K562 (cell line): ENCODE results near the gene KCNK1. TPM values are rescaled to one million over a fixed set of nuclear protein-coding genes. Genes with fewer than 3 reads are reported as not detected.
A peak's percentile ranks its signal among the peaks of the same experiment; 100 is the strongest.

Source experiments
- ATF2 ChIP-seq: sonication (generic); formaldehyde crosslinking; IDR thresholded peaks from 2 replicates; pipeline ENCODE4 v1.8.1; 2022; ENCODE audit warnings: missing genetic modification reagents
- ATF3 ChIP-seq, 2 experiments: fragments of 450-650 bp in 1 of 2; sonication (generic) in 1 of 2; formaldehyde crosslinking in 1 of 2; IDR thresholded peaks in 1 of 2; conservative IDR thresholded peaks in 1 of 2; 2 replicates each; pipeline versions ENCODE4 v1.6.1 to v1.8.1; 2016 to 2023; ENCODE audit warnings: mild to moderate bottlenecking in 2 of 2, moderate library complexity in 2 of 2, inconsistent platforms in 1 of 2, missing genetic modification reagents in 1 of 2
- FOSL1 ChIP-seq: fragments of 200-800 bp; sonication (Bioruptor generic); conservative IDR thresholded peaks from 2 replicates; pipeline ENCODE4 v1.6.1; 2016; ENCODE audit warnings: missing genetic modification characterization, missing compliant biosample characterization
- LCOR ChIP-seq: sonication (generic); formaldehyde crosslinking; IDR thresholded peaks from 2 replicates; pipeline ENCODE4 v1.8.0; 2022; ENCODE audit warnings: mild to moderate bottlenecking, missing genetic modification reagents
- MAFG ChIP-seq: fragments of 450-650 bp; conservative IDR thresholded peaks from 2 replicates; pipeline ENCODE4 v1.6.1; 2016; ENCODE audit warnings: missing genetic modification characterization, missing compliant biosample characterization
- PTRF ChIP-seq: fragments of 450-650 bp; IDR thresholded peaks from 2 replicates; pipeline ENCODE4 v1.6.1; 2016; ENCODE audit warnings: mild to moderate bottlenecking, missing genetic modification characterization, missing compliant biosample characterization
- SMAD4 ChIP-seq: fragments of 250-450 bp; sonication (Bioruptor Pico); conservative IDR thresholded peaks from 2 replicates; pipeline ENCODE4 v1.8.0; 2021; ENCODE audit warnings: inconsistent platforms, mild to moderate bottlenecking, moderate library complexity
- SNRNP70 ChIP-seq: fragments of 200-400 bp; formaldehyde crosslinking; optimal IDR thresholded peaks from 2 replicates; pipeline ENCODE3; 2017; ENCODE audit warnings: low read depth, low read length
- TAL1 ChIP-seq: fragments of 450-650 bp; IDR thresholded peaks from 2 replicates; pipeline ENCODE4 v1.6.1; 2016; ENCODE audit warnings: mild to moderate bottlenecking
- ZC3H4 ChIP-seq: sonication (generic); formaldehyde crosslinking; IDR thresholded peaks from 2 replicates; pipeline ENCODE4 v1.9.0; 2021; ENCODE audit warnings: missing genetic modification reagents, borderline replicate concordance
- ZNF143 ChIP-seq: sonication (generic); formaldehyde crosslinking; IDR thresholded peaks from 2 replicates; pipeline ENCODE4 v1.9.0; 2022; ENCODE audit warnings: mild to moderate bottlenecking, missing genetic modification reagents
- ZNF449 ChIP-seq: fragments of 250-450 bp; sonication (Bioruptor Pico); IDR thresholded peaks from 2 replicates; pipeline ENCODE4 v1.8.0; 2022; ENCODE audit warnings: moderate library complexity, mild to moderate bottlenecking, inconsistent platforms
- ZNF79 ChIP-seq: fragments of 250-450 bp; sonication (Bioruptor Pico); IDR thresholded peaks from 2 replicates; pipeline ENCODE4 v1.4.0; 2020; ENCODE audit warnings: low read depth, mild to moderate bottlenecking, moderate library complexity
- ZSCAN29 ChIP-seq: fragments of 450-650 bp; IDR thresholded peaks from 2 replicates; pipeline ENCODE4 v1.6.1; 2017
- polyA plus RNA-seq, 8 experiments: library from polyadenylated mRNA; depleted of rRNA in 4 of 8; stranded (reverse) in 5 of 8; unstranded in 3 of 8; fragments of >200 nt; fragmentation: Nextera tagmentation in 2 of 8; fragmentation: Illumina TruSeq in 1 of 8; extraction: Ambion mirVana in 2 of 8; extraction: Trizol in 1 of 8; gene quantifications; 2 replicates each; pipeline versions ENCODE4 v1.2.1 to v1.2.3, GENCODE V29; 2011 to 2014; ENCODE audit warnings: inconsistent platforms in 1 of 8, missing spikeins in 1 of 8
- total RNA-seq, 7 experiments: library from RNA; depleted of rRNA in 6 of 7; stranded (reverse); fragments of >200 nt in 6 of 7; fragmentation: Illumina TruSeq in 2 of 7; extraction: Trizol in 2 of 7; gene quantifications; 2 replicates each; pipeline versions ENCODE4 v1.2.1 to v1.2.3, GENCODE V29; 2011 to 2021; ENCODE audit warnings: low replicate concordance in 1 of 7
- TF ChIP-seq, protein P1 (sequence below), 2 experiments: IDR thresholded peaks; 2 replicates each; pipeline ENCODE4 v1.6.1; 2012; ENCODE audit warnings: improper control_type of control experiment in 2 of 2, low read depth in 2 of 2, low read length in 2 of 2, borderline replicate concordance in 1 of 2
- TF ChIP-seq, protein P2 (sequence below): sonication (generic); formaldehyde crosslinking; IDR thresholded peaks from 2 replicates; pipeline ENCODE4 v1.8.0; 2023; ENCODE audit warnings: mild to moderate bottlenecking, missing genetic modification reagents

The KCNK1 gene
- total and polyA plus RNA-seq, 9 of the 15 experiments (the other 6 are each of a cell fraction or from before 2014, with no cell fraction given): 3.1 to 22.7 (median 6.0) TPM

DNA sequence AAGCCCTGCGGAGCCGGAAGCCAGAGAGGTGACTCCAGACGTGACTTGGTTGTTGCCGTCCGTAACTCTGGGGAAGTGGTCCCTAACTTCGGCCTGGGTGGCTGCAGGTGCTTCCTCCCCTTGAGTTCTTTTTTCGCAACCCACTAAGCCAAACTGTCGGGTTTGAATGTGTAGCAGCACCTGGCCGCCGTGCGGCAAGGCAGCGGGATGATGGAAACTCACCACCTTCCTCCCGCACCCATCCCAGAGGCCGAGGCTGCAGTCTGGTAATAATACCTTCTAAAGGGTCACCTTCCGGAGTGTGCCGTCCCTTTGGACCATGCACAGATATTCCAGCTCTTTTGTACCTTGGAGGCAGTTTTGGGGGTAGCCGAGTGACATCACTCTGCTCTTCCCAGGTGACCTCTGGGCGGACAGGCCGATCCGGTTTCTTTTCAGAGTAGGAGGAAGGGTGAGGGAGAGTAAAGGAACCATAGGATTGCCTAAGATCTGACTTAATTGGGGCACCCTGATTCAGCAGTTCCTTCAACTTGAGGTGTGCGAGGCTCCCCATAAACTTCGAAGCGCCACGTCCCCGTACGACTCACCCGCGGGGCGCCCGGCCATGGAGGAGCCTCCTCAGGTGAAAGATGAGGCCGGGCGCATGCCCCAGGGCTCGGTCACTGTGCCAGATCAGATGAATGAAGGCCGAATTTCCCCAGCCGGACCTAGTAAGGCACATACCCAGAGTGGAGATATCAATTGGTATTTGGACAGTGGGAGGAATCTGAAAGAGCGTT is 1.0 kb downstream of the KCNK1 start (continued):
- TF ChIP-seq, protein P1, sequence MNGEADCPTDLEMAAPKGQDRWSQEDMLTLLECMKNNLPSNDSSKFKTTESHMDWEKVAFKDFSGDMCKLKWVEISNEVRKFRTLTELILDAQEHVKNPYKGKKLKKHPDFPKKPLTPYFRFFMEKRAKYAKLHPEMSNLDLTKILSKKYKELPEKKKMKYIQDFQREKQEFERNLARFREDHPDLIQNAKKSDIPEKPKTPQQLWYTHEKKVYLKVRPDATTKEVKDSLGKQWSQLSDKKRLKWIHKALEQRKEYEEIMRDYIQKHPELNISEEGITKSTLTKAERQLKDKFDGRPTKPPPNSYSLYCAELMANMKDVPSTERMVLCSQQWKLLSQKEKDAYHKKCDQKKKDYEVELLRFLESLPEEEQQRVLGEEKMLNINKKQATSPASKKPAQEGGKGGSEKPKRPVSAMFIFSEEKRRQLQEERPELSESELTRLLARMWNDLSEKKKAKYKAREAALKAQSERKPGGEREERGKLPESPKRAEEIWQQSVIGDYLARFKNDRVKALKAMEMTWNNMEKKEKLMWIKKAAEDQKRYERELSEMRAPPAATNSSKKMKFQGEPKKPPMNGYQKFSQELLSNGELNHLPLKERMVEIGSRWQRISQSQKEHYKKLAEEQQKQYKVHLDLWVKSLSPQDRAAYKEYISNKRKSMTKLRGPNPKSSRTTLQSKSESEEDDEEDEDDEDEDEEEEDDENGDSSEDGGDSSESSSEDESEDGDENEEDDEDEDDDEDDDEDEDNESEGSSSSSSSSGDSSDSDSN (IDR thresholded peaks at IDR 0.05; ENCODE audit: borderline replicate concordance in 1 of 2, low read depth in 2 of 2, low read length in 2 of 2): 0 out of 4 replicates have a peak, but pooled peaks of 1 of the 2 experiments have one; percentile 23
- TF ChIP-seq SNRNP70 (no peak), ATF2 (no peak), SMAD4 (CRISPR knock-in tag) (no peak), LCOR (CRISPR knock-in tag) (0 out of 2 replicates have a peak, but pooled peaks have one; percentile 34), ZNF79 (no peak), TAL1 (no peak), ZNF449 (no peak), ZC3H4 (CRISPR knock-in tag) (peak; percentile 29; the same call in 1 of the 2 replicates), FOSL1 (tag) (no peak), ZSCAN29 (peak; percentile 56; the same call in 1 of the 2 replicates), ATF3 (IDR thresholded peaks at IDR 0.05) (peak; percentile 29; the same call in 1 of the 2 replicates), ATF3 (CRISPR knock-in tag; conservative IDR thresholded peaks at IDR 0.05) (peak; percentile 59; the same call in 1 of the 2 replicates), ZNF143 (CRISPR knock-in tag) (no peak), MAFG (0 out of 2 replicates have a peak, but pooled peaks have one; percentile 25), PTRF (tag) (no peak)
- TF ChIP-seq, protein P2, sequence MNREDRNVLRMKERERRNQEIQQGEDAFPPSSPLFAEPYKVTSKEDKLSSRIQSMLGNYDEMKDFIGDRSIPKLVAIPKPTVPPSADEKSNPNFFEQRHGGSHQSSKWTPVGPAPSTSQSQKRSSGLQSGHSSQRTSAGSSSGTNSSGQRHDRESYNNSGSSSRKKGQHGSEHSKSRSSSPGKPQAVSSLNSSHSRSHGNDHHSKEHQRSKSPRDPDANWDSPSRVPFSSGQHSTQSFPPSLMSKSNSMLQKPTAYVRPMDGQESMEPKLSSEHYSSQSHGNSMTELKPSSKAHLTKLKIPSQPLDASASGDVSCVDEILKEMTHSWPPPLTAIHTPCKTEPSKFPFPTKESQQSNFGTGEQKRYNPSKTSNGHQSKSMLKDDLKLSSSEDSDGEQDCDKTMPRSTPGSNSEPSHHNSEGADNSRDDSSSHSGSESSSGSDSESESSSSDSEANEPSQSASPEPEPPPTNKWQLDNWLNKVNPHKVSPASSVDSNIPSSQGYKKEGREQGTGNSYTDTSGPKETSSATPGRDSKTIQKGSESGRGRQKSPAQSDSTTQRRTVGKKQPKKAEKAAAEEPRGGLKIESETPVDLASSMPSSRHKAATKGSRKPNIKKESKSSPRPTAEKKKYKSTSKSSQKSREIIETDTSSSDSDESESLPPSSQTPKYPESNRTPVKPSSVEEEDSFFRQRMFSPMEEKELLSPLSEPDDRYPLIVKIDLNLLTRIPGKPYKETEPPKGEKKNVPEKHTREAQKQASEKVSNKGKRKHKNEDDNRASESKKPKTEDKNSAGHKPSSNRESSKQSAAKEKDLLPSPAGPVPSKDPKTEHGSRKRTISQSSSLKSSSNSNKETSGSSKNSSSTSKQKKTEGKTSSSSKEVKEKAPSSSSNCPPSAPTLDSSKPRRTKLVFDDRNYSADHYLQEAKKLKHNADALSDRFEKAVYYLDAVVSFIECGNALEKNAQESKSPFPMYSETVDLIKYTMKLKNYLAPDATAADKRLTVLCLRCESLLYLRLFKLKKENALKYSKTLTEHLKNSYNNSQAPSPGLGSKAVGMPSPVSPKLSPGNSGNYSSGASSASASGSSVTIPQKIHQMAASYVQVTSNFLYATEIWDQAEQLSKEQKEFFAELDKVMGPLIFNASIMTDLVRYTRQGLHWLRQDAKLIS (CRISPR knock-in tag): peak; percentile 33; the same call in 1 of the 2 replicates
